ENCODE data around the gene CDC73. TPM values are rescaled to one million over a fixed set of nuclear protein-coding genes. Genes with fewer than 3 reads are reported as not detected.

Gene CDC73
- total and polyA plus RNA-seq, 9 of the 15 experiments (the other 6 are each of a cell fraction or from before 2014, with no cell fraction given) = 19.0 to 61.7 (median 30.1) TPM

- peak in 1 of 2 experiments; percentile 30; a peak in 1 of 4 replicates for TF ChIP-seq MNT (conservative IDR thresholded peaks at IDR 0.05)
- 0 out of 2 replicates have a peak, but pooled peaks have one; percentile 18 for TF ChIP-seq ZBTB17 (CRISPR knock-in tag; IDR thresholded peaks at IDR 0.05)
- TF ChIP-seq RCOR1 (IDR thresholded peaks at IDR 0.05; ENCODE audit: borderline replicate concordance in 1 of 2, low read depth in 2 of 2, low read length in 2 of 2) = peak in 1 of 2 experiments; percentile 10; a peak in 1 of 4 replicates
- no peak for TF ChIP-seq NFYB (IDR thresholded peaks at IDR 0.05; ENCODE audit: extremely low read depth, insufficient read length)
- TF ChIP-seq TEAD4 (IDR thresholded peaks at IDR 0.05; ENCODE audit: low read length) = peak; percentile 21; the same call in 1 of the 2 replicates
- no peak for TF ChIP-seq TEAD4 (CRISPR knock-in tag; IDR thresholded peaks at IDR 0.05; ENCODE audit: borderline replicate concordance)
- 0 out of 2 replicates have a peak, but pooled peaks have one; percentile 34 for TF ChIP-seq ZNF24 (IDR thresholded peaks at IDR 0.05)
- peak; percentile 28 for TF ChIP-seq EP400 (IDR thresholded peaks at IDR 0.05)
- peak; percentile 43; the same call in 1 of the 2 replicates for TF ChIP-seq NFE2 (IDR thresholded peaks at IDR 0.05; ENCODE audit: low read depth)
- TF ChIP-seq ZNF764 (CRISPR knock-in tag; IDR thresholded peaks at IDR 0.05; ENCODE audit: low read depth) = no peak
- peak; percentile 78; the same call in 1 of the 2 replicates for TF ChIP-seq NBN (IDR thresholded peaks at IDR 0.05; ENCODE audit: low read depth)
- no peak for TF ChIP-seq HDAC3 (IDR thresholded peaks at IDR 0.05; ENCODE audit: borderline replicate concordance, partially characterized antibody)
- 0 out of 2 replicates have a peak, but pooled peaks have one; percentile 7 for TF ChIP-seq ZFX (CRISPR knock-in tag; IDR thresholded peaks at IDR 0.05)
- no peak for TF ChIP-seq SRSF9 (IDR thresholded peaks at IDR 0.05; ENCODE audit: borderline replicate concordance, low read depth, low read length)
- TF ChIP-seq MAFG (tag; conservative IDR thresholded peaks at IDR 0.05) = peak; percentile 72
- TF ChIP-seq SUPT5H (IDR thresholded peaks at IDR 0.05) = 0 out of 2 replicates have a peak, but pooled peaks have one; percentile 28
- no peak for TF ChIP-seq NCOA4 (IDR thresholded peaks at IDR 0.05; ENCODE audit: partially characterized antibody)
- peak; percentile 30; the same call in 1 of the 2 replicates for TF ChIP-seq JUND (IDR thresholded peaks at IDR 0.05; ENCODE audit: borderline replicate concordance, low read depth, low read length)
- peak; percentile 4; the same call in 2 of the 3 replicates for TF ChIP-seq JUND (tag; IDR thresholded peaks at IDR 0.05; ENCODE audit: borderline replicate concordance, low read depth, low read length)
- TF ChIP-seq BCOR (IDR thresholded peaks at IDR 0.05) = no peak
- no peak for TF ChIP-seq ZNF41 (CRISPR knock-in tag; conservative IDR thresholded peaks at IDR 0.05)
- 0 out of 2 replicates have a peak, but pooled peaks have one; percentile 16 for TF ChIP-seq MIER1 (IDR thresholded peaks at IDR 0.05; ENCODE audit: low read depth)
- no peak for TF ChIP-seq CEBPZ (IDR thresholded peaks at IDR 0.05; ENCODE audit: borderline replicate concordance, low read depth, low read length)
Observed at GRCh38 chr1:193113258-193113991, 8.4 kb upstream of the CDC73 start (continued).
